CD1c-positive myeloid dendritic cell (primary cell): Measurements from ENCODE around the gene CDC25A.

ENCODE experiments used
- DNase-seq: peaks from one replicate; pipeline ENCODE4 v3.0.0-alpha.2; 2016; ENCODE audit errors: extremely low spot score

CDC25A gene

GRCh38 chr3:48196611-48197010, 8.4 kb upstream of the CDC25A start:
- DNase-seq, result peak; percentile 16

GRCh38 chr3:48194446-48195071, 6.3 kb upstream of the CDC25A start:
- DNase-seq, result peak; percentile 74

GRCh38 chr3:48190911-48191310, 2.7 kb upstream of the CDC25A start:
- DNase-seq, result no peak

DNA sequence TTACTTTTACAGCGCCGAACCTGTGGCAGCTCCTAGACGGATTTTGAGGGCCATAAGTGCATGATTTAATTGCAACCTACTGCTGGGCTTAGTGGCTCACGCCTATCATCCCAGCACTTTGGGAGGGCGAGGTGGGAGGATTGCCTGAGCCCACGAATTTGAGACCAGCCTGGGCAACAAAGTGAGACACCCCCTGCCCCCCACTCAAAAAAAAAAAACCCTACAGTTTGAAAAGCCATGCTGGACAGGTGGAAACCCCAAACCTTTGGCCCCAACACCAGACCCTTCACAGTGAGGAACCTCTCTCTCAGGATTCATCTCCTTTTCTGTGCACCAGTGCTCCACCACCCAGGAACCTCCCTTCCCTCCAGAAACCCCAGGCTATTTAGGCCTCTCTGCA, 1.1 kb upstream of the CDC25A start:
- DNase-seq, result no peak

DNA sequence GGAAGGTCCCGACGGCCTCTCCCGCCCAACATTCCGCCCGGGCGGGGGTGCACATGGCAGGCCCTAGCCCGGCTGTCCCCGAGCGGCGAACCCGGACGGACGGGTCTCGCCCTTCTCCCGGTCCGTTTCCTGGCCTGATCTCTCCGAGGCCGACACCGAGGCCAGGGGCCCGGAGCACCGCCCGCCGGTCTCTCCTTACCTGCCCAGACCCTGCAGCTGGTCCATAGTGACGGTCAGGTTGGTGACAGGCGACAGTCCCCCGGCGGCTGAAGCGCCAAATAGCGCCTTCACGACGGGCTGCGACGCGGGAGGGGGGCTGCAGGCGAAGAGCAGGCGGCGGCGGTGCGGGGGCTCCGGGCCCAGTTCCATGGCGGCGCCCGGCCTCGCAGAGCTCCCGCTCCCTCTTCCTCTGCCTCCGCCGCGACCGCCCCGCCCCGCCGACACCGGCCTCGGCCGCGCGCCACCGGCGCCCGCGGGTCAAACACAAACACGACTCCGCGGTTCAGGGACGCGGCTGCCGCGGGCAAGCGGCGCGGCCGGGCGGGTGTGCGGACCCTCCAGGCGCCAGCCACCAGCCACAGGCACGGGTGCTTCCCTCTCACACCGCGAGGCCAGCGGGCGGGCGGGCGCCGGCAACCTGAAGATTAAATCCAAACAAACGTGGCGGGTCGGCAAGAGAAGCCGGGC, 495 bp downstream of the CDC25A start:
- DNase-seq, result peak; percentile 32

GRCh38 chr3:48187301-48187578, 977 bp downstream of the CDC25A start:
- DNase-seq, result no peak

- no peak for DNase-seq
Observed at GRCh38 chr3:48186631-48187300, 1.5 kb downstream of the CDC25A start.

GRCh38 chr3:48185129-48185528, 3.1 kb downstream of the CDC25A start:
- DNase-seq, result no peak

- no peak for DNase-seq
Observed at GRCh38 chr3:48184299-48184698, 3.9 kb downstream of the CDC25A start.

- no peak for DNase-seq
Observed at GRCh38 chr3:48180531-48181253, 7.5 kb downstream of the CDC25A start.

DNA sequence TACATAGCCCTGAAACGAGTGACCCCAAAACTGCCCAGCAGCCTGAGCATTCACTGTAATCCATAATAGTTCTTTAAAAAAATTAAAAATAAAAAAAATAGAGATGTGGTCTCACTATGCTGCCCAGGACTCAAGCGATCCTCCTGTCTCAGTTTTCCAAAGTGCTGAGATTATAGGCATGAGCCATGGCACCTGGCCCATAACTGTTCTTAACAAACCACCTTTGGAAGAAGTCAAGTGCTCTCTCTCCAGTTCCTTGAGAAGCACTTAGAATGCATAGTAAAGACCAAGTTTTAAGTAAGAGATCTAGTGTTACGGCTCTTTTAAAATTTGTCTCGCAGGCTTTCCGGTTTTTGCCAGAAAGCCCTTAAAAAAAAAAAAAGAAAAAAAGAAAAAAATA, 8.2 kb downstream of the CDC25A start:
- DNase-seq, result no peak

- DNase-seq, result no peak
Observed at GRCh38 chr3:48178072-48178471, 10.1 kb downstream of the CDC25A start.

DNA sequence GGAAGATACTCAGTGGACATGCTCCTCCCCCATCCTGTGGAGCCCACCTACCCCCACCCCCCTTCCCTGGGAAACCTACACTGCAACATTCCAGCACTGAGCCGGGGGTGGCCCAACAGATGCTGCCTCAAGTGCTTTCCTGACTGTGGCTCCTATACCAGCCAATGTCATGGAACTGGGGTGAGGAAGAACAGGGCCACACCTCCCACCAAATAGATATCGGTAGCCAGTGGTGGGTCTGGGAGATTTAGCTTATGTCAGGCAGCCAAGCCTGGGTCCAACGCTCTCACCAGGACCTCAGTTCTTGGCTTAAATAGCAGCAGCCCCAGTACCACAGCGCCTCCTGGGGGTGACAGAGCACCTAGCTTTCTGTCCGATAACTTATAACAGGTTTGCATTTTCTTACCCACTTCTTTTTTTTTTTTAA, 30.3 kb downstream of the CDC25A start:
- peak; percentile 56 for DNase-seq

GRCh38 chr3:48157202-48157840, 30.9 kb downstream of the CDC25A start:
- DNase-seq, result no peak

DNA sequence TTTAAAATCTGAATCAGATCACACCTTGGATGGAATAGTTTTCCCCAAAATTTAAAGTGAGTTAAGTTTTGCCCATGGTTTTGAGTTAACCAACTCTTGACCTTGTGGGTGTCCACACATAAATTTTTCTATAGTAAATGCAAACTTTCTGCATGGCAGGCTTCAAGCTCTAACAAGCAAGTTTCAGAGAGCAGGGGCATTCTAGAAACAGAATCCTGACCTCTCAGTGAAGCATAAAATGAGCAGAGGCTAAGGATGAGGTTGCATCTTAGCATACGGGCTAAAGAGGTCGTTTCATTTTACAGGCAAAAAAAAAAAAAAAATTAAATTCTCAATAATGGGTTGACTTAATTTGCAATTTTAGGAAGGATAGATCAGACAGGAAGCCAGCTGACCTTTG, 32.1 kb downstream of the CDC25A start:
- no peak for DNase-seq

GRCh38 chr3:48155122-48155521, 33.1 kb downstream of the CDC25A start:
- DNase-seq, result no peak

- DNase-seq, result no peak
Observed at GRCh38 chr3:48151807-48152427, 36.3 kb downstream of the CDC25A start.

GRCh38 chr3:48151058-48151806, 37.0 kb downstream of the CDC25A start:
- DNase-seq, result peak; percentile 33

GRCh38 chr3:48143992-48144391, 44.2 kb downstream of the CDC25A start:
- no peak for DNase-seq

GRCh38 chr3:48143567-48143966, 44.6 kb downstream of the CDC25A start:
- no peak for DNase-seq

DNA sequence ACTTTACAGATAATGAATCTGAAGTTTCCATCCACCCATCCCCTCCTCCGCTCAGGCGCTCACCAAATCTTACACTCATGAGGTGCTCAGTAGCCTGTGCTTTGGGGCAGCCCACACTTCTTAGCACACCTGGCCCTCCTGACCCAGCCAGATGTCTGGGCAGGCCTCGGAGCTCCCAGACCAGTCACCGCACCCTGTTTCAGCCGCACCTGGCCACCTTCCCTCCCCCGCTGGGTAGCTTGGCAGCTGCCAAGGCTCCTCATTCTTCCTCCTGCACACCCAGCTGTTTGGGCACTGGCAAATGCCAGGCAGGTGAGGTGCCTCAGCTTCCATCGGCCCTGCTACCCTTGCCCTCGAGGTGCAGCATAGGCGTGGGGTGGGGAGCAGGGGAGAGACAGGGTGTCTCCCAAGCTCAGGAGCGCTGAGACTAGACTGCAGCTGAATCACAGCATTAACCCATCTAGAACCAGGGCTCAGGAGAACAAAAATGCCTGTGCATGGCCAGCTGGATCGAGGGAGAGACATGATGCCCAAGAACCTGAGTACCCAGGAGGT, 45.8 kb downstream of the CDC25A start:
- no peak for DNase-seq
